Stimulated activated CD4-positive, alpha-beta T cell treated with anti-CD3 and anti-CD28 coated beads, Interleukin-4, amount 100 ng/mL, for 1 hour (primary cell): ENCODE results near the gene UCK1.

Experiments used
- DNase-seq: peaks from one replicate; pipeline ENCODE4 v3.0.0-alpha.2; 2020

The UCK1 gene

GRCh38 chr9:131530920-131531832 is at the start of gene UCK1:
TSS of gene UCK1 (minus strand) at chr9:131531263. CDS start at chr9:131531174, 89 bp downstream.
- peak; percentile 75 for DNase-seq

GRCh38 chr9:131580358-131580757 is 49.3 kb upstream of the UCK1 start:
- no peak for DNase-seq

- DNase-seq = no peak
These were observed 48.7 kb upstream of the UCK1 start for GRCh38 chr9:131579789-131580211.

- DNase-seq = peak; percentile 45
These were observed 47.9 kb upstream of the UCK1 start for GRCh38 chr9:131578731-131579504.

GRCh38 chr9:131578021-131578420 is 47.0 kb upstream of the UCK1 start:
- no peak for DNase-seq

GRCh38 chr9:131577005-131578000 is 46.2 kb upstream of the UCK1 start:
- DNase-seq = no peak

- no peak for DNase-seq
These were observed 45.1 kb upstream of the UCK1 start for GRCh38 chr9:131575946-131576853.

GRCh38 chr9:131574730-131575640 is 43.9 kb upstream of the UCK1 start:
- DNase-seq = no peak

- no peak for DNase-seq
These were observed 36.8 kb upstream of the UCK1 start for GRCh38 chr9:131567910-131568309.

GRCh38 chr9:131566158-131566557 is 35.1 kb upstream of the UCK1 start:
- no peak for DNase-seq

- DNase-seq = no peak
These were observed 34.3 kb upstream of the UCK1 start for GRCh38 chr9:131565369-131565768.

GRCh38 chr9:131562032-131562959 is 31.2 kb upstream of the UCK1 start:
- no peak for DNase-seq

GRCh38 chr9:131559421-131560000 is 28.4 kb upstream of the UCK1 start:
- no peak for DNase-seq

- no peak for DNase-seq
These were observed 26.9 kb upstream of the UCK1 start for GRCh38 chr9:131557855-131558548.

GRCh38 chr9:131555841-131556673 is 25.0 kb upstream of the UCK1 start:
- no peak for DNase-seq

- no peak for DNase-seq
These were observed 23.8 kb upstream of the UCK1 start for GRCh38 chr9:131554843-131555351.
